GM12878 (cell line): ENCODE measurements around the gene RPRML. TPM values are rescaled to one million over a fixed set of nuclear protein-coding genes. Genes with fewer than 3 reads are reported as not detected.
A peak's percentile ranks its signal among the peaks of the same experiment; 100 is the strongest.

Experiments
- ATAC-seq: fragments of 200-7000 bp; cut with Tn5 transposase; 3 replicates; pipeline ENCODE4 v1.9.1; 2020; ENCODE audit warnings: mild to moderate bottlenecking, moderate library complexity
- BruUV-seq: library from RNA; stranded (reverse); fragments of 400-500 nt; replicated peaks from 2 replicates; lab custom pipeline; 2021; lab: Mats Ljungman, UMichigan
- CTCF ChIA-PET: fragments of 300-600 bp; sonication (Branson Sonifier 250); formaldehyde crosslinking; extraction: SDS; loops from one replicate; lab custom pipeline; 2021; ENCODE audit warnings: inconsistent platforms; lab: Yijun Ruan, JAX
- POLR2A ChIA-PET: fragments of 350-600 bp; formaldehyde crosslinking; extraction: SDS; loops from one replicate; lab custom pipeline; 2021; ENCODE audit warnings: inconsistent platforms; lab: Charles Lee
- RAD21 ChIA-PET: fragments of 300-600 bp; sonication (Branson Sonifier 250); formaldehyde crosslinking; loops from one replicate; lab custom pipeline; 2023; ENCODE audit warnings: antibody characterized with exemption; ENCODE audit not compliant: unreplicated experiment; lab: Charles Lee
- SMC1A ChIA-PET: fragments of 300-600 bp; sonication (Branson Sonifier 250); formaldehyde crosslinking; loops from one replicate; lab custom pipeline; 2023; ENCODE audit not compliant: unreplicated experiment, uncharacterized antibody; lab: Charles Lee
- DNase-seq: peaks from one replicate; pipeline ENCODE4 v3.0.0-alpha.2; 2011; ENCODE audit warnings: low read depth, low spot score
- FAIRE-seq: peaks from 3 replicates; lab custom pipeline; 2011; peaks lifted over from hg19 to GRCh38; lab: Jason Lieb, UNC
- H2AFZ ChIP-seq: 2 replicates; pipeline ENCODE4 v1.6.0; 2011; ENCODE audit warnings: low read depth, low read length, control low read depth; ENCODE audit not compliant: control insufficient read depth
- H3K27ac ChIP-seq: 2 replicates; pipeline ENCODE4 v1.5.1; 2011; ENCODE audit warnings: control low read depth; ENCODE audit not compliant: control insufficient read depth, insufficient read depth
- H3K27me3 ChIP-seq, 2 experiments: replicated peaks in 1 of 2; 2 replicates each; pipeline versions ENCODE4 v1.6.0 to v1.6.1; 2011; ENCODE audit warnings: low read length in 1 of 2; ENCODE audit not compliant: control insufficient read depth in 2 of 2, insufficient read depth in 2 of 2
- H3K36me3 ChIP-seq, 2 experiments: 2 replicates each; pipeline ENCODE4 v1.5.1; 2011; ENCODE audit warnings: low read length in 1 of 2; ENCODE audit not compliant: control insufficient read depth in 2 of 2, insufficient read depth in 2 of 2
- H3K4me1 ChIP-seq: 2 replicates; pipeline ENCODE4 v1.6.1; 2011; ENCODE audit warnings: mild to moderate bottlenecking, low read length, moderate library complexity, mixed read lengths; ENCODE audit not compliant: control insufficient read depth, insufficient read depth
- H3K4me2 ChIP-seq: 2 replicates; pipeline ENCODE4 v1.6.0; 2011; ENCODE audit warnings: control low read depth; ENCODE audit not compliant: control insufficient read depth, insufficient read depth
- H3K4me3 ChIP-seq: fragments of 200-600 bp; sonication (generic); 2 replicates; pipeline ENCODE4 v1.5.1; 2016
- H3K79me2 ChIP-seq: 2 replicates; pipeline ENCODE4 v1.6.0; 2011; ENCODE audit warnings: low read length; ENCODE audit not compliant: control insufficient read depth, insufficient read depth
- H3K9ac ChIP-seq: 2 replicates; pipeline ENCODE4 v1.8.0; 2011; ENCODE audit warnings: low read length, control low read depth, mixed read lengths; ENCODE audit not compliant: control insufficient read depth, insufficient read depth
- H3K9me3 ChIP-seq: replicated peaks from 3 replicates; pipeline ENCODE4 v1.5.1; 2011; ENCODE audit warnings: mild to moderate bottlenecking, low read length; ENCODE audit not compliant: control insufficient read depth, insufficient read depth
- H4K20me1 ChIP-seq: 2 replicates; pipeline ENCODE4 v1.6.0; 2011; ENCODE audit not compliant: control insufficient read depth, insufficient read depth
- SREBF2 ChIP-seq: IDR thresholded peaks from 2 replicates; pipeline ENCODE4 v1.6.1; 2012; ENCODE audit warnings: mild to moderate bottlenecking, low read length
- WGBS: methylation state at CpG from one replicate; pipeline ENCODE4 v1.1.6; 2016; ENCODE audit warnings: low lambda C conversion rate; ENCODE audit not compliant: insufficient replicate concordance, insufficient coverage; ENCODE audit errors: missing lambda C conversion rate; 5-methylcytosine and 5-hydroxymethylcytosine counted together
- in situ Hi-C: fragments of 300-500 bp; cut with MboI; formaldehyde crosslinking; loops from 9 replicates; pipeline ENCODE4 v1.14.3; 2018; ENCODE audit warnings: mixed read lengths
- intact Hi-C: fragments of 100-400 bp; cut with micrococcal nuclease; formaldehyde crosslinking; loops from one replicate; pipeline ENCODE4 v1.14.2; 2022; ENCODE audit not compliant: unreplicated experiment
- polyA plus RNA-seq, 11 experiments: library from polyadenylated mRNA; depleted of rRNA in 4 of 11; unstranded in 6 of 11; stranded (reverse) in 5 of 11; fragments of >200 nt; fragmentation: Nextera tagmentation in 4 of 11; fragmentation: Illumina TruSeq in 1 of 11; extraction: Ambion mirVana in 4 of 11; extraction: Trizol in 1 of 11; gene quantifications; 1 replicate in 1 of 11; 2 replicates in 10 of 11; pipeline versions ENCODE4 v1.2.1 to v1.2.3, GENCODE V29; 2011 to 2016; ENCODE audit warnings: inconsistent platforms in 2 of 11, missing spikeins in 2 of 11, low read depth in 1 of 11
- total RNA-seq, 4 experiments: library from RNA; depleted of rRNA in 3 of 4; stranded (reverse); fragments of >200 nt in 3 of 4; fragmentation: Illumina TruSeq in 1 of 4; extraction: Trizol in 1 of 4; gene quantifications; 2 replicates each; pipeline versions ENCODE4 v1.2.1 to v1.2.3, GENCODE V29; 2013 to 2021
- TF ChIP-seq, protein P1 (sequence below): IDR thresholded peaks from 2 replicates; pipeline ENCODE4 v1.6.1; 2012; ENCODE audit warnings: mild to moderate bottlenecking, low read depth, low read length

The RPRML gene
- total and polyA plus RNA-seq, 10 of the 15 experiments (the other 5 are each of a cell fraction or from before 2014, with no cell fraction given) = not detected

DNA sequence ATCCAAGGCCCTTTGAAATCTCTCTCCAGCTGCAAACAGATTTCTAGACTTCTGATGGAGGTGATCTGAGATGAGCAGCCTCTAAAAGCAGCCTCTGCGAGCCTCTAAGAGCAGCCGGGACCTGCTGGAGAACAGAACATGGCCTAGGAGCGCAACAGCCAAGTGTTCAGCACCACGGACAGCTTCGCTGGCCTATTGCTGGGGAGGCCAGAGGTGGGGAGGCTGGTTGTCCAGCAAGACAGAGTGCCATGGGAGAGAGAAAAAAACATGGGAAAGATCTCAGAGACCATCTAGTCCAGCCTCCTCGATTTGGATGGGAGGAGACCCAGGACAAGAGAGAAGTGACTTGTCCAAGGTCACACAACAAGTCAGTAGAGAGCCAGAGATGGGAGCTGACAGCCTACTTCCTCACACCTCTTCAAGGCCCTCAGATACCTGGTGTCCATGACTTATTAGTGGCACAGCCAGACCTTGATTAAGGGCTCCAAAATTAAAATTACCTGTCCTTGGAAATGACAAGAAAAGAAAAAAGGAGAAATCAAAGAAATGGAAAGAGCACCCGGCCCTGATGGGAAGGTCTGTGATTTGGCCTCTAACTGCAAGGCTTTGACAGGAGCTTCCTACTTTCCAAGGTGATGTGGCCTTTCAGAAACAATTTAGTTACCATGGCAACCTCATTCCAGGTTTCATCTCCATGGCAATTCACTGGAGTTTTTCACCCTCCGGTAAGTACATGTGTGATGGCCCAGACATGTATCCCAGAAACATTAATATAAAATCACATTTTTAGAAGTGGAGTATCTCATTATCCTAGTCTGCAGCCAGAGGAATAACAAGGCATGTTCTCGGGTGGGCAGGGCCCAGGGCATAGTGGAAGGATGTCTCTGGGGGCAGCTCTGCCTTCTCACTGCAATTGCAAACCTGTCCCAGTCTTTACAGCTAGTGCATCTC, 14.5 kb downstream of the RPRML start:
- ChIA-PET CTCF (no interaction called here), POLR2A (no interaction called here), RAD21 (no interaction called here), SMC1A (no interaction called here)
- Histone ChIP-seq H3K4me1 (no peaks in the 10 kb centered on the region; the same call in 1 of the 2 replicates), H3K9me3 (no peaks in the 10 kb centered on the region), H3K4me3 (no peak overlapping the region), H3K79me2 (no peaks in the 10 kb centered on the region), H3K36me3 (no peaks in the 10 kb centered on the region), H3K27me3 (peaks cover 0 to 2% of the 10 kb centered on the region in 2 experiments; a peak in 3 of 4 replicates), H3K4me2 (no peak overlapping the region), H4K20me1 (peaks cover 1% of the 10 kb centered on the region; the same call in 1 of the 2 replicates), H3K27ac (no peak overlapping the region), H3K9ac (no peak overlapping the region), H2AFZ (no peak overlapping the region)
- 60% methylated on average over 9 of the region's 9 CpGs for WGBS
- TF ChIP-seq, protein P1, sequence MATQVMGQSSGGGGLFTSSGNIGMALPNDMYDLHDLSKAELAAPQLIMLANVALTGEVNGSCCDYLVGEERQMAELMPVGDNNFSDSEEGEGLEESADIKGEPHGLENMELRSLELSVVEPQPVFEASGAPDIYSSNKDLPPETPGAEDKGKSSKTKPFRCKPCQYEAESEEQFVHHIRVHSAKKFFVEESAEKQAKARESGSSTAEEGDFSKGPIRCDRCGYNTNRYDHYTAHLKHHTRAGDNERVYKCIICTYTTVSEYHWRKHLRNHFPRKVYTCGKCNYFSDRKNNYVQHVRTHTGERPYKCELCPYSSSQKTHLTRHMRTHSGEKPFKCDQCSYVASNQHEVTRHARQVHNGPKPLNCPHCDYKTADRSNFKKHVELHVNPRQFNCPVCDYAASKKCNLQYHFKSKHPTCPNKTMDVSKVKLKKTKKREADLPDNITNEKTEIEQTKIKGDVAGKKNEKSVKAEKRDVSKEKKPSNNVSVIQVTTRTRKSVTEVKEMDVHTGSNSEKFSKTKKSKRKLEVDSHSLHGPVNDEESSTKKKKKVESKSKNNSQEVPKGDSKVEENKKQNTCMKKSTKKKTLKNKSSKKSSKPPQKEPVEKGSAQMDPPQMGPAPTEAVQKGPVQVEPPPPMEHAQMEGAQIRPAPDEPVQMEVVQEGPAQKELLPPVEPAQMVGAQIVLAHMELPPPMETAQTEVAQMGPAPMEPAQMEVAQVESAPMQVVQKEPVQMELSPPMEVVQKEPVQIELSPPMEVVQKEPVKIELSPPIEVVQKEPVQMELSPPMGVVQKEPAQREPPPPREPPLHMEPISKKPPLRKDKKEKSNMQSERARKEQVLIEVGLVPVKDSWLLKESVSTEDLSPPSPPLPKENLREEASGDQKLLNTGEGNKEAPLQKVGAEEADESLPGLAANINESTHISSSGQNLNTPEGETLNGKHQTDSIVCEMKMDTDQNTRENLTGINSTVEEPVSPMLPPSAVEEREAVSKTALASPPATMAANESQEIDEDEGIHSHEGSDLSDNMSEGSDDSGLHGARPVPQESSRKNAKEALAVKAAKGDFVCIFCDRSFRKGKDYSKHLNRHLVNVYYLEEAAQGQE = peak; percentile 90
- TF ChIP-seq SREBF2 = no peak
- ATAC-seq (no peak), DNase-seq (no peak), FAIRE-seq (no peak)
- intact Hi-C loops = no loop called here
- BruUV-seq = no TSS peak
- in situ Hi-C loops = no loop called here
